HG03095 (cell line): ENCODE measurements around the gene STPG1.
"Not testable (repeated sequence)": the region's sequence is repeated elsewhere in the genome, so short reads cannot be mapped to it uniquely, and the experiment has no call there.

Experiments used
- ATAC-seq: cut with Tn5 transposase; IDR thresholded peaks from one replicate; pipeline ENCODE4 v1.9.1; 2021; ENCODE audit warnings: moderate library complexity; ENCODE audit not compliant: unreplicated experiment

STPG1 gene

GRCh38 chr1:24413350-24414163 lies at the start of gene STPG1:
TSS of gene STPG1 (minus strand) at chr1:24413782. CDS start at chr1:24401388, 12,394 bp downstream.
- no peak for ATAC-seq

GRCh38 chr1:24462128-24462527 lies 48.5 kb upstream of the STPG1 start:
- not testable (repeated sequence) for ATAC-seq

- ATAC-seq = no peak
Observed at GRCh38 chr1:24459551-24460266, 46.1 kb upstream of the STPG1 start.

- ATAC-seq = no peak
Observed at GRCh38 chr1:24457866-24458265, 44.3 kb upstream of the STPG1 start.

- no peak for ATAC-seq
Observed at GRCh38 chr1:24455272-24455671, 41.7 kb upstream of the STPG1 start.

GRCh38 chr1:24454673-24455072 lies 41.1 kb upstream of the STPG1 start:
- ATAC-seq = no peak

GRCh38 chr1:24452922-24453485 lies 39.4 kb upstream of the STPG1 start:
- no peak for ATAC-seq

GRCh38 chr1:24451746-24452145 lies 38.2 kb upstream of the STPG1 start:
- ATAC-seq = no peak

- no peak for ATAC-seq
Observed at GRCh38 chr1:24450857-24451397, 37.3 kb upstream of the STPG1 start.

GRCh38 chr1:24450316-24450715 lies 36.7 kb upstream of the STPG1 start:
- ATAC-seq = no peak

- not testable (repeated sequence) for ATAC-seq
Observed at GRCh38 chr1:24446446-24446845, 32.9 kb upstream of the STPG1 start.

GRCh38 chr1:24443241-24443656 lies 29.7 kb upstream of the STPG1 start:
- no peak for ATAC-seq

- no peak for ATAC-seq
Observed at GRCh38 chr1:24442764-24443163, 29.2 kb upstream of the STPG1 start.

- ATAC-seq = no peak
Observed at GRCh38 chr1:24441996-24442668, 28.6 kb upstream of the STPG1 start.

- ATAC-seq = no peak
Observed at GRCh38 chr1:24441480-24441879, 27.9 kb upstream of the STPG1 start.

GRCh38 chr1:24440436-24440835 lies 26.9 kb upstream of the STPG1 start:
- no peak for ATAC-seq

- no peak for ATAC-seq
Observed at GRCh38 chr1:24438423-24438901, 24.9 kb upstream of the STPG1 start.

- no peak for ATAC-seq
Observed at GRCh38 chr1:24437631-24438396, 24.2 kb upstream of the STPG1 start.

GRCh38 chr1:24435782-24436365 lies 22.3 kb upstream of the STPG1 start:
- ATAC-seq = no peak

- ATAC-seq = no peak
Observed at GRCh38 chr1:24427545-24427862, 13.9 kb upstream of the STPG1 start.
